HG02840 (cell line): Measurements from ENCODE around the gene CCDC177.
A peak's percentile ranks its signal among the peaks of the same experiment; 100 is the strongest.

ENCODE experiments used
- ATAC-seq: cut with Tn5 transposase; IDR thresholded peaks from one replicate; pipeline ENCODE4 v1.9.1; 2021; ENCODE audit warnings: mild to moderate bottlenecking, moderate library complexity, moderate number of reproducible peaks; ENCODE audit not compliant: unreplicated experiment, low FRiP score

Gene CCDC177

GRCh38 chr14:69574263-69574953 is at the start of gene CCDC177:
CCDC177 (minus strand) TSS chr14:69574871; CDS start chr14:69573622, 1,249 bp downstream.
- no peak for ATAC-seq

DNA sequence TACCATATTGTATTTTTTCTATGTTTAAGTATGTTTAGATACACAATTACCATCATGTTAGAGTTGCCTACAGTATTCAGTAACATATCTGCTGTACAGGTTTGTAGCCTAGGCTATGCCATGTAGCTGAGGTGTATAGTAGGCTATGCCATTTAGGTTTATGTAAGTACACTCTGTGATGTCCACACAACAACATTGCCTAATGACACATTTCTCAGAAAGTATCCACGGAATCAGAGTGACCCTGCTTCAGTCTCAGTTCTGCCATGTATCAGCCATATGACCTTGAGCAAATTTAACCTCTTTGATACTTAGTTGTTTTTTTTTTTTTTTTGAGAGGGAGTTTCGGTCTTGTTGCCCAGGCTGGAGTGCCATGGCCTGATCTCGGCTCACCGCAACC is 49.5 kb upstream of the CCDC177 start:
- ATAC-seq: no peak

- ATAC-seq: no peak
These were observed 46.3 kb upstream of the CCDC177 start for GRCh38 chr14:69620981-69621380.

DNA sequence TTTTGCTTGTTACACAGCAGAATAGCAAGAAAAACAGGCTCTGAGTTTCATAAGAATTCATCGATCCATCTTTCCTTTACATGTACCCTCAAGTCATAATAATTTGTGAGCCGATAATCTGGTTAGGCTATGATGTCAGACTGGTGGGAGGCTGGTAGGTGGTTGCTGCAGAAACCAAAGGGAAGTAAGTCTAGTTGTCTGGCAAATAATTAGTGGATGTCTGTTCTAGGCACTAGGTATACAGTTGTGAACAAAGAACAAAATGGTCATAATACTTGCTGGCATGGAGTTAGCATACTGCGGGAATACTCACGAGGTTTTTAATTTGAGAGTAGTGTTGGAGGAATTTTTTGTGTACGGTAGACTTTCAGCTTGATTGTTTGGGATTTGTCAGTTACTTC is 45.5 kb upstream of the CCDC177 start:
- no peak for ATAC-seq

DNA sequence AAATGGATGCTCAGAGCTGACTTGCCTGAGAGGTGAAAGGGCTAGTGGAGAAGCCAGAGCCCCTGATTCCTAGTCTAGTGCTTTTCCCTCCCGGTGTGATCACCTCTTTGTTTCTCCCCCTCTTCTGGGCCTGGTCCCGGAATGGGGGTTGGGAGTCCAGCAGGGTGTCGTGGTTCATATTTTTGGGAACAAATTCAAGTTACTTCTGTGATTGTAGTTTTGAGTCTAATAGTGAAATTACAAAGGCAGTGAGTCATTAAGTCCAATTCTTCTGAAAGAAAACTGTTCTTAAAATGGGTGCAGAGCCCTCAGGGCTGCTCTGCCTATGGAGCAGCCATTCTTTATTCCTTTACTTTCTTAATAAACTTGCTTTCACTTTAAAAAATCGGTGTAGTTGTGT is 44.3 kb upstream of the CCDC177 start:
- no peak for ATAC-seq

- ATAC-seq: no peak
These were observed 43.1 kb upstream of the CCDC177 start for GRCh38 chr14:69617796-69618195.

DNA sequence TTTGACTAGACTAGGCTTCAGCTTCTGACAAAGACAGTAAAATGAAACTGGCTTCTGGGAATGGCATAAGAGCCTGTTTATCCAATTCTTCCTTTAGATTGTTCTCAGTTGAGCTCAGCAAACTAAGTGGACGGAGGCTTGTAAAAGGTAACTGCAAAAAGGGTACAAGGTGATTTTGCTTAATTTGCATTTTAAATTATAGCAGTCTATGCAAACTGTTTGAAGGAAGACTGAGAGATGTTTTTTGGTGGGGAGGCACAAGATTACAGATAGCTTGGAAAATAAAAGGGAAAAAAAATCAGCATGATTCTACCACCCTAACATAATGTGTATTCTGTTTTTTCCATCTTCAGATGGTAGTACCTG is 41.7 kb upstream of the CCDC177 start:
- no peak for ATAC-seq

GRCh38 chr14:69615496-69616407 is 41.1 kb upstream of the CCDC177 start:
- ATAC-seq: peak; percentile 42

DNA sequence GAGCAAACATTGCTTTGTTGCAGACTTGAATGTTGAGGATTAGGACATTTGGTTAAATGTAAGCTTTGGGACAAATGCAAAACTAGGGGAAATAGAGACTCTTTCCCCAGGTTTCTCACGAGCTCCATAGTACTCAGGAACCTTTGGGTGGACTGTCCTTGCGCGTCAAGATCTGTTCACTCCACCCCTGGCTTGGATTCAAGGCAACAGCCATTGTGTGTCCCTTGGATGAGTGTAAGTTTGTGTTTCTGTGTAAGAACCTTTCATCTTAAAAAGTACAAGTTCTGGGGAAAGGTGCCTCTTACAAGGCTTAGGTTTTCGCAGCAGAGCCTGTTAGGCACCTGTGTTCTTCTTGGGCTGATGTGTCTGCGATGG is 40.4 kb upstream of the CCDC177 start:
- peak; percentile 1 for ATAC-seq

DNA sequence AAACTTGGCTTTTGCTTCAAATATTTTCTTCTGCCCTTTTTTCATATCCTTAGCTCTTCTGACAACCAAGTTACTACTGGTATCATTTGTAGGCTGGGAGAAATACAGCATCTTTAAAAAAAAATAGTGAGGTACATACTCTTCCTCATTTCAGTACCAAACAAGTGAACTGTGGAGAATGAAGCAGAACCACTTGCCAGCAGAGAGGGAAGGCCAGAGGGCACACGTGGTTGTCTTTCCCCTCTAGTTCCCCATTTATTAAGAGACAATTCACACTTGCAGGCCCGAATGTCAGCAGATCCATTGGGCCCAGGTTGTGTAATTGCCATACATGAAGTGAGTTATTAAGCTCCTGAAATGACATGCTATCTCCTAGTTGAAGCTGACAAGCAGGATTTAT is 39.9 kb upstream of the CCDC177 start:
- no peak for ATAC-seq

DNA sequence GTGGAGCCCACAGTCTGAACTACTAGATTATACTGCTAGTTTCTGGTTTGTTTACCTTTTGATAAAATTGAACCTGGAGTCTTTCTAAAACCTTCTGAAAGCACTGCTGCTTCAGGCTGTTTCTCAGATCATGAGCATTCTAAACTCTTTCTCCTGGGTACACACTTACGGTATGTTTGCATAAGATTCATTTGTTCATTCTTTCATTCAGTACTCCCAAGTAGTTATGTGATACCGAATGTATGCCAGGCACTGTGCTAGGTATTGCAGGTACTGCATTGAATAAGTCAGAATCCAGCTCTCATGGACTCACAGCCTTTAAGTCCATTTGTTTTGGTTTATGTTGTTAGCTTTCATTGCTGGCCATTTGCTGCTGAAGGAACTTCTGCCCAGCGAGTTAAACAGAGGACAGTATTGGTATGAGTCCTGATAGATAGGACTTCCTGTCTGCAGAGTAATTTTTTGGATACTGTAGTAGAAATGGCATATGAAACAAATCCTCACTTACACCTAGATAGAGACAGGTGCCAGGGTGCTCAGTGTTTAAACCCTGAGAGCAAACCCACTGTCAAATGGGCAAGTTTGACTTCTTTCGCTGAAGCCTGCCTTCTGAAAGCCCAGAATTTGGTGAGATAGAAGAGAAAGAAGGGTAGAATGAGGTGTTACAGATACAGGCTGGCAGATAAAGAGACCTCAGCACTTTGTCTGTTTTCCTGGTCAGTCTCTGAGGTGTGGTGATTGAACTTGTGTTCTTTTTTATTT is 38.8 kb upstream of the CCDC177 start:
- ATAC-seq: no peak

DNA sequence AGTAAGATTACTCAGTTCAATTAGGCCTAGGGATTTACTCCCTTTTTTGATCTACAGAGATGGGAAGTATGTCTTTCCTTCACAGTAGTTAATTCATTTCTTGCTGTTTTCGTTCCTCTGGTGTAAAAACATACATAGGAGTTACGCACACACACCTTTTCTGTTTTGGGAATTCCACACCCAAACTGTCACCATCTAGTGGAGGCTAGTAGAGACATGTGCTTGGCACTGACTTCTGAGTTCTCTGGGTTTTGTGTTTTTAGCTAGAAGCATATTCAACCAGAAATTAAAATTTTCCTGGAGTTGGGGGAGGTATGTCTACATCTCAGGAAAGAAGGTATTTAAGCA is 38.1 kb upstream of the CCDC177 start:
- no peak for ATAC-seq

GRCh38 chr14:69612014-69612782 is 37.5 kb upstream of the CCDC177 start:
- no peak for ATAC-seq

DNA sequence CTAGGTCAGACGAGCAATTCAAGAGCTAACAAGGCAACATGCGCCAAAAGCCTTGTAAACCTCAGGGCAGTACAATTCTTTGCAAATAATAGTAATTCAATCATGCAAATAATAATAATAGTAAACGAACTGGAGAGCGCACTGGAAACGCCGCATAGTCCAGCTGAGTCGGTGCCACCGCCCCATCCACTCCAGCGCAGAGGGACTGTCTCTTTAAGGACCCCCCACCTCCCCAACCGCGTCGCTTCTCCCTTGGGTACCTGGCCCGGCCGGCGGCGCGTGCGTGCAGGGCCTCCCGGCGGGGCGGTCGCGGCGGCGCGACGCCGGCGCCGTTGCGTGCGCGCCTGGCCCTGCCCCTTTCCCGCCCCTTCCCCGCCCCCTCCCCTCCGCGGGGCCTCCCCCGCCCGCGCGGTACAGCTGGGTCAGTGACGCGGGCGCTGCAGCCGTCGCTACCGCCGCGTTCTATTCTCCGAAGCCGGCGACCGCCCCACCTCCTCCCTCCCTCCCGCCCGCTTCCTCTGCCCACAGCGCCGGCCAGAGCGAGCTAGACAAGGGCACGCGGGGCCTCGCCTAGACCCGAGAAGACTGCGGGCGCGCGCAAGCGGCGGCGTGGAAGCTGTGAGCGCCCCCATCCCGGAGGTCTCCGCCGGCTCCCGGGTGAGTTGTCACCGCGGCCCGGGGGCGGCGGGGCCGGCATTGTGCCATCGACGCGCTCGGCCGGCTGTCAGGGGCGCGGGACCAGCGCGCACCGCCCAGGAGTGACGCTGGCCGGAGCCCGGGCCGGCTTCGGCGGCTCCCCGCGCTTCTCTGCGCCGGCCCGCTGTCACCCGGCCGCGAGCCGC is 36.7 kb upstream of the CCDC177 start, which contains the start of gene SUSD6:
Gene SUSD6 (plus strand): TSS at position 425 of the 842 bp plus-strand sequence. CDS start 46,997 bp downstream, outside the sequence.
- ATAC-seq: peak; percentile 51

DNA sequence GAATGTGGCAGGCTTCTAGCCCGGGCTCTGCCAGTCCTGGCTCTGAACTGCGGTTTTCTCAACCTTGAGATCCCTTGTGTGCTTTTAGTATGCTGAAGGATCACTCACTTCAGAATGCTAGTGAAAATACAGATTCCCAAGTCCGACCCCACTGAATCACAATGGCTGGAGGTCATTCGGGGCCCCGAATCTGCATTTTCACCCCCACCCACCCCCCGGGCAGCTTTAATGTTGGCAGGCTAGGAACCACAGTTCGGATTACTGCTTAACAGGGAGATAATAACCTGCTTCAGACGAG is 36.2 kb upstream of the CCDC177 start:
- ATAC-seq: no peak

DNA sequence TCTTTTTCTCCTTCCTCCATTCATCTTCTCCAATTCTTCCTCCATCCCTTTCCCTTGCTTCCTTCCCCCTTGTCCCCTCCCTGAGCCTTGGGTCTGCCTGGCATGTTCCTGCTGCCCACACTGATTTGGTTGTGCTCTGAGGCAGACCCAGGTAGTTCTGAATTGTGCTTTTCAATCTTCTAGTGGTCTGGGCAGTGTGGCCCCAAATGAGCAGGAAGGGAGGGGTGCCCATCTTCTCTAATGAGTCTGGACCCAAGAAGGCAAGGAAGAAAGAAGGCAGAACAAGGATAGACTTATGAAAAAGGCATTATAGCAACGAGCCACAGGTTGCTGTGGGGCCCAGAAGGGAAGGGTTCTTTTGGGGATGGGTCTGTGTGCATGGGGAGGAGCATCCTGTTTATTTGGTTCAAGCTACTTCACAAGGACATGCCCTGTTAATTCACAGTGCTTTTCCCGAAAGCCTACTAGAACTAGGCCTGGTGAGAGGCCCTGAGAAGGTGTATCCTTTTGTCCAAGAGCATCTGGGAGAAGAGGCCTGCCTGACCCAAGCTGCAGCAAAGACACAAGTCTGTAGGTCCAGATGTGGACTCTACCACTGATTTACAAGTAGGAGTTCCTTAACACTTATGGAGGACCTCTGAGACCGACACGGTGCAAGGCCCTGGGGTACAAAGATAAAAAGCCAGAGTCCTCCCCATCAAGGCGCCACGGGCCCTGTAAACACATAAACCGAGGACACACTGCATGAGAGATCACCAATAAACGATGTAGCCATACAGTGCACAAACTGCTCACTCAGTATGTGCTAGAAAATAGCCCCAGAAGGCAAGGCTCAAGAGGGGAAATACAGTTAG is 35.6 kb upstream of the CCDC177 start:
- ATAC-seq: no peak

- no peak for ATAC-seq
These were observed 31.9 kb upstream of the CCDC177 start for GRCh38 chr14:69606258-69607184.

DNA sequence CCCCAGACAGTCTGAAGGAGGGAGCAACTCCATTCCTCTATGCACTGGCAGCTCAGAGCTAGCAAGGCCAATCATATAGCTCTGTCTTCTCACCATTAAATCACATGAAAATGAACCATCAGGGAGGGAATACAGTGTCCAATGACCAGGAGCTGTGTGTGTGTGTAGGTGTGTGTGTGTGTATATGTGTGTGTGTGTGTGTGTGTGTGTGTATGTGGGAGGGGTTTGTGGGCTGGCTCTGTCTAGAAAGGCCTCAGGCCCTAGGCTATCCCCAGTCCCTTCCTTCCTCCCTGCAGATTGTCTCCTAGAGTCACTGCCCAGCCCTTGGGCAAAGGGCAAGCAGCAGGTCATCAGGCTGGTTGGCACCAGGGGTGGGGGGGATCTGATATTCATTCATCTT is 31.1 kb upstream of the CCDC177 start:
- ATAC-seq: no peak
